ENCODE results near the gene ZNF652.
"Not testable (repeated sequence)": the region's sequence is repeated elsewhere in the genome, so short reads cannot be mapped to it uniquely, and the experiment has no call there.

Gene ZNF652

DNA sequence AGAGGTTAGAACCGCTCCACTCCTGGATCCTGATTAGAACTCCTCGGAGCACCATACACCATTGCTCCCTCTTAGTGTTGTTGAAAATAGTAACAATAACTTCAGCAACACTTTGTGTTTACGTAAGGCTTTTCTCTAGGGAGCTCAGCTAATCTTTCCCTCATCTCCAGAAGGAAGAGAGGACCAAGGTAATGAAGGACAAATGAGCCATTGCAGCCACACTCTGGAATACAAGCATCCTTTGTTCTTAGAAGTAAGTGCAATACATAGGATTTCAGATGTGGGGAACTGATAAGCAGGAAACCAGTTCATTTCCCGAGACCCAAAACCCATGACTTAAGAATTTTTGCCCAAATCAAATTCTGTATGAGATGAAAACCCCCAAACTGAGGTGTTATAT is 22.9 kb upstream of the ZNF652 start:
- no peak for DNase-seq

DNA sequence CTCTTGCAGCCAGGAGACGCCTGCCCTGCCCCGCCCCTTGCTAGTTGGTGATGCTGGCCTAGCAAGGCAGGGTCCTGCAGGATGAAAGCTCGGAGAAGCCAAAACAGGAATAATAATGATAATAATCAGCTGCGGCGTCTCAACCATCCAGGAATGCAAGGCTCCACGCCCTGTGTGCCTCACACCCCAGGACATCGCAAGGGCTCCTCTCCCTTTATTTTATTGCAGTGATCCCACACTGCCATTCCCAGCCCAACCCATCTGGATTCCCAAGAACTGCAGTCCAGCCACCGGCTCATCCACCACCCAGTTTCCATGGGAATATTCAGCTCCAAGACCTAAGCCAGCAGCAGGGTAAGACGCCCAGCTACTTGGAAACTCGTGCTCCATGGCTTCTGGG is 21.0 kb upstream of the ZNF652 start:
- DNase-seq, result no peak

GRCh38 chr17:49382556-49382955 is 20.5 kb upstream of the ZNF652 start:
- no peak for DNase-seq

DNA sequence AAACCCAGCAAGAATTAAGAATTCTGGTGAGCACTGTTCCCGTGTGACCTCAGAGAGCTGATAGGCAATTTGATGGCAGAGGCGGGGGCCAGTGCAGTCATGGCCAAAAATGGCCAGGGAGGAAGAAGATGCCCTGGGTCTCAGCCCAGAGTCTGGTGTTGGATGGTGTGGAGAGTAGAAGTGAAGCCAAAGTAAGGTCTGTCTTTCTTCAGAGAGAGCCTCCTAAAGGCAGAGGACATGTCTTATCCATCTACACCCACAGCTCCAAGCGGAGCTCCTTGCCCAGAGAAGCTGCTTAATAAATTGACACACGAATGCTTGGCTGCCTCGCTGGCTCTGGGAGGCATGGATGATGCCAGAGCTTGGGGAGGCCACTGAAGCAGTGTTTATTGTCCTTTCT is 19.7 kb upstream of the ZNF652 start:
- no peak for DNase-seq

DNA sequence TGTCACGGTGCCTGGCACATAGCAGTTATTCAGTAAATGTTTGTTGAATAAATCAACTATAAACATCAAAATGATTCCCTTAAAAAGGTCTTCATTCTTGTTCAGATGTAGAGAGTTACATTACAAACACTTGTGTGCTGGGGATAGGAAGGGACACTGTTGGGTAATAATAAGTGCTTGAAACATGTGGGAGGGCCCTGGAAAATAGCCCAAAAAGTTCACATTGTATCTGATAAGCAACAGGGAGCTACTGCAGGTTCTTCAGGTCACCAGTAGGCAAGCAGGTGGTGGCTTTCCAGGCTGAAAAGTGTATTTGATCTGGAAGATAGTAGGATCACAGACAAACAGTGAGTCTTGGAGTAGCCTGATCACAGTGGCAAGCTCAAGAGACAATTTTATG is 19.0 kb upstream of the ZNF652 start:
- peak; percentile 53 for DNase-seq

DNA sequence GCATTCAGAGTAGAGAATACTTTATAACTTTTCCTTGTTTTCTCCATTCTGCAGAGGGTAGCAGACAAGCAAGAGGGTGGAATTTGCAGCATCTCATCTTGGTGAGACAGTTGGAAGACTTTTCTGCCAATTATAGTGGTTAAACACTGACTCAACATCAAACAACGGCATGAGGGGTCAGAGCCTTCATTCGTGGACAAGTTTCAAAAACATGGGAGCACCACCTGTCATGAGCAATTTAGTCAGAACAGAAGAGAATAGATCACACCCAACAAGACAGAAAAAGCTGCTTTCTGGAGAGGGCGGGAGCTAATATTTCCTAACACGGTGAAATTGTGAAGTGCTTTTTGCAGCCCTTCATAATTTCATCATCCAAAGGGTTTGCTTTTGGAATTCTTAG is 17.9 kb upstream of the ZNF652 start:
- DNase-seq, result no peak

DNA sequence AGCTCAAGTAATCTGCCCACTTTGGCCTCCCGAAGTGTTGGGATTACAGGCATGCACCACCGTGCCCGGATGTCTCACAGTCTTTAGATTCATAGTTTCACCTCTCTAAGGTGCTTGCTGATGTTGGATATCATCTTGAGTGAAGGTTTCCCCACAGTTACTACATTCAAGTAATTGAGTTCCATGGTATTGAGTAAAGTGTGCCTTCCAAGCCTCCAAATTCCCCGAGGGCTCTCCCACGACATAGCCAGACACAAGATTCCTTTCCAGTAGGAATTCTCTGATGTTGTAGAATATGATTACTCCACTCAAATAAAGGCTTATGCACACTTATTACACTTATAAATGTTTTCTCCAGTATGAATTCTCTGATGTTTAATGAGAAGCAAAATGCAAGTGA is 16.3 kb upstream of the ZNF652 start:
- no peak for DNase-seq

- no peak for DNase-seq
Measured at GRCh38 chr17:49375544-49375943, 13.5 kb upstream of the ZNF652 start.

GRCh38 chr17:49373115-49373514 is 11.1 kb upstream of the ZNF652 start:
- no peak for DNase-seq

- DNase-seq, result no peak
Measured at GRCh38 chr17:49372425-49372824, 10.4 kb upstream of the ZNF652 start.

- DNase-seq, result no peak
Measured at GRCh38 chr17:49370971-49371834, 9.2 kb upstream of the ZNF652 start.

DNA sequence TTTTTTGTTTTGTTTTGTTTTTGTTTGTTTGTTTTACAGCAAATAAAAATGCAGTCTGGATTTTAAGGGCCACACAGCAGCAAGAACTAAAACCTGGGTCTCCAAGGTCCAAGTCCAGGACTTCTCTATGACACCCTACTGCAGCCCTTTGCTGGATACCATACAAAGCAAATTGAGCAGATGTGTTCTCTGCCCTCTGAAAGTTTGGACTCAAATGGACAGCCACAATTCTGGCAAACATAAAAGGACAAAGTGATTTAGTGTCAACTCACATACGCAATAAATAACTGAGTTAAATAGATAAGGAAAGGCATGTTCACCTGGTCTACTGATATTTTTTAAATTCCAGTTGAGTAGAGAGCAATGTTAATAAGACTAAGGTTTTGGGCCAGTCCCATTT is 7.7 kb upstream of the ZNF652 start:
- no peak for DNase-seq

DNA sequence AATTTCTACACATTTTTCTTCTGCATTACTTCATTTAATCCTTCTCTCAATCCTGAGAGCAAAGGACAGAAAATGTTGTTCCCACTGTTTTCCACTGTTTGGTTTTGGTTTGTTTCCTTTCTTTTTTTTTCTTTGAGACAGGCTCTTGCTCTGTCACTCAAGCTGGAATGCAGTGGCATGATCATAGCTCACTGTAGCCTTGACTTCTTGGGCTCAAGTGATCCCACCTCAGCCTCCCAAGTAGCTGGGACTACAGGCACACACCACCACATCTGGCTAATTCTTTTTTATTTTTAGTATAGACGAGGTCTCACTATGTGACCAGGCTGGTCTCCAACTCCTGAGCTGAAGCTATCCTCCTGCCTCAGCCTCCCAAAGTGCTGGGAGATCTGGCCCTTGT is 7.0 kb upstream of the ZNF652 start:
- DNase-seq, result no peak

GRCh38 chr17:49365667-49366066 is 3.6 kb upstream of the ZNF652 start:
- DNase-seq, result peak; percentile 75

GRCh38 chr17:49365126-49365525 is 3.1 kb upstream of the ZNF652 start:
- DNase-seq, result not testable (repeated sequence)

GRCh38 chr17:49364119-49364518 is 2.1 kb upstream of the ZNF652 start:
- no peak for DNase-seq

- no peak for DNase-seq
Measured at GRCh38 chr17:49363251-49363650, 1.2 kb upstream of the ZNF652 start.

GRCh38 chr17:49362723-49363117 is 670 bp upstream of the ZNF652 start:
- DNase-seq, result no peak

DNA sequence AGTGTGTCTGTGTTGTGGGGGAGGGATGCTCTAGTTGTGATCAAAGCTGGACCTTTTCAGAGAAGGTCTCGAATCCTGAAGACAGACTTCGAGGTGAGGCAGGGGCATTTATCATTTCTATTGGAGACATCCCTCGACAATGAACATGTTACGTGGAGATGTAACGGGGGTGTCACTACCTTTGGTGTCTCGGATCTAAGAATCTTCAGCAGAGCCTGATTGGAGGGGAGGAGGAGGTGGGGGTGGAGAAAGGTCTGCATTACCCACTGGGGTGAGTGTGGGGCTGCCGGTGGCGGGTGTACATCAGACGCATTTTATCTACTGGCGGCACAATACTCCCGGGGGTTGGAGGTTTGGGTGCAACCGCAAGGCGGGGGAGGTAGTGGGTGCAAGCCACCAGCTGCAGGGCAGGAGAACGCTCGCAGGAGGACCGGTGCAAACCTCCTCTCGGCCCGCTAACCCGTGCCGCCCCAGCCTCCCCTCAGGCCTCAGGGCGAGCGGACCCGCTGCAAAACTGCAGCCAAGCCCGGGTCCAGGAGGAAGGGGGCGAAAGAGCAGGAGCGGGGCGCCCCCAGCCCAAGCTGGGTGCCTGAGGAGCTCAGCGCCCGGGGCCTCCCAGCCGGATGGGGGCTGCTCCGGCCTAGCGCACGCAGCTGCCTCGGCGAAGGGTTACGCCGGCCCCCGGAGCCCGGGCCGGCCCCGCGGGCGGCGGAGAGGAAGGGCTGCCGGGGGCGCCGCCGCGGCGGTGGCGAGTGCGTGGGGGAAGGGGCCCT is 735 bp downstream of the ZNF652 start:
- DNase-seq, result peak; percentile 89

DNA sequence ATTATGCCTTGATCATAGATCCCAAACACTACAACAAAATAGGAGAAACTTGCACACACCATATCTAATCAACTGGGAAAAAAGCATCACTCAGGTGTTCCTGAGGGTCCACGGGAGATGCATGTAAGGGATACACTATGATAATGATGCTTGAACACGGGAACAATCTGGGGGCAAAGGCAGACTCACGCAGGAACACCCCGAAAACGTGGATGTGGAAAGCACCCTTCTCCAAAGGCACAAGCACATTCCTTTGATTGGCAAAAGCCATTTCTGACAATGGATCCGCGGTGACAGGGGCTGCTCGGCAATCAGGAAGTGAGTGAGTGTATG is 1.3 kb downstream of the ZNF652 start:
- no peak for DNase-seq

DNA sequence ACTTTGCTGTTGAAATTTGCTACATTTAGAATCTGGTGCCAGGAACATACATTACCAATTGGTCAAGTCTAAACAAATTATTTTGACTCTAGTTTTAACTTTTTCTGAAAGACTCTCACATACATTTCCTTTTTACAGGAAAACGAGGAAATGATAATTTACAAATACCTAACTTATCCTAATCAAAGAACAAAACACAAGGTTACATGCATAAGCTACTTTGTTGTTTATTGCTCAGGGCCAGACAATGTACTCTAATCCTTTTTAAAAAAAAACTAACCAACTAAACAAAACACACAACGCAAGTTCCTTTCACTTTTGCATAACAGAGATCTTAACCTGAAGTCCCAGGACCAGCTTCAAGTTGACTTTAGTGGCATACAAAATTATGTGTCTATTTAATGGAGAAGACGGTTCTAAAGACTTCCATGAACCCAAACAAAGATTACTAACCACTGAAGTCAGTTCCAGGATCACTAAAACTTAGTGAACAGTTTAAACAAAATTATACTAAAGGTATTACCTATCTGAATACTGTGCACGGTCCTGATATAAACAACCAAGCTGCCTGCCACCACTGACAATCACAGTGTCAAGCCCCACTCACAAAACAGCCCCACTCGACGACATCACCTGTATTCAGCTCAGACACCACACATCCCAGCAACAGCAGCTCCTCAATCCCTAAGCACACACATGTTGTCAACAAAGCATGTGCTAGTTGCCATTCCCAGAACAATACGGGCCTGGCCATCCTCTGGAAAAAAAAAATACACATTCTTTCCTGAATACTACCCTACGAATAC is 1.9 kb downstream of the ZNF652 start:
- DNase-seq, result no peak

GRCh38 chr17:49358641-49359247 is 3.3 kb downstream of the ZNF652 start:
- peak; percentile 27 for DNase-seq

GRCh38 chr17:49357516-49357915 is 4.5 kb downstream of the ZNF652 start:
- DNase-seq, result no peak
